Hepatocyte (in vitro differentiated cells): Measurements from ENCODE around the gene PCP4.

ENCODE experiments used
- EZH2 ChIP-seq: fragments of 200-600 bp; sonication (generic); IDR thresholded peaks from 2 replicates; pipeline ENCODE4 v1.6.1; 2016; ENCODE audit warnings: antibody characterized with exemption, mild to moderate bottlenecking, borderline replicate concordance
- EZH2phosphoT487 ChIP-seq: fragments of 200-600 bp; sonication (generic); IDR thresholded peaks from one replicate; pipeline ENCODE4 v1.6.1; 2018; ENCODE audit warnings: antibody characterized with exemption, mild to moderate bottlenecking, low read depth, moderate library complexity; ENCODE audit not compliant: unreplicated experiment, severe bottlenecking
- TF ChIP-seq, protein P1 (sequence below): fragments of 200-600 bp; sonication (generic); IDR thresholded peaks from 2 replicates; pipeline ENCODE4 v1.5.1; 2016; ENCODE audit warnings: antibody characterized with exemption, mild to moderate bottlenecking; ENCODE audit not compliant: poor library complexity

DNA sequence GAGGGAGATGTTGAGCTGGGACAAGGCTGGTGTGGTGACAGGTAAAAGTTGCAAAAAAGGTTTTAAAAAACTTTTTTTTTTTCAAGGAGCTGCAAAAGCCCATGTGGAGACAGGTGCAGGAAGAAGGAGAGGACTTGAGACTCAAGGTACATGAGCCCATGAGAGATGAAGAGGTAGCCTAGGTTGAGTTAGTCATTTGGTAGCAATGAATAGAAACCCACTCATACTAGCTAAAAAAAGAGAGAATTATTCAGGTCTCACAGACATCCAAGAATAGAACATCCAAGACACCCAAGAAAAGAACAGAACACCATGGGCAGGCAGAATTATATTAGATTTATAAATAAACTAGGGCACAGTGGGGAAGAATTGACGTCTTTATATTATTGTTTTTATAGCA lies 65.1 kb downstream of the PCP4 start:
- TF ChIP-seq, protein P1, sequence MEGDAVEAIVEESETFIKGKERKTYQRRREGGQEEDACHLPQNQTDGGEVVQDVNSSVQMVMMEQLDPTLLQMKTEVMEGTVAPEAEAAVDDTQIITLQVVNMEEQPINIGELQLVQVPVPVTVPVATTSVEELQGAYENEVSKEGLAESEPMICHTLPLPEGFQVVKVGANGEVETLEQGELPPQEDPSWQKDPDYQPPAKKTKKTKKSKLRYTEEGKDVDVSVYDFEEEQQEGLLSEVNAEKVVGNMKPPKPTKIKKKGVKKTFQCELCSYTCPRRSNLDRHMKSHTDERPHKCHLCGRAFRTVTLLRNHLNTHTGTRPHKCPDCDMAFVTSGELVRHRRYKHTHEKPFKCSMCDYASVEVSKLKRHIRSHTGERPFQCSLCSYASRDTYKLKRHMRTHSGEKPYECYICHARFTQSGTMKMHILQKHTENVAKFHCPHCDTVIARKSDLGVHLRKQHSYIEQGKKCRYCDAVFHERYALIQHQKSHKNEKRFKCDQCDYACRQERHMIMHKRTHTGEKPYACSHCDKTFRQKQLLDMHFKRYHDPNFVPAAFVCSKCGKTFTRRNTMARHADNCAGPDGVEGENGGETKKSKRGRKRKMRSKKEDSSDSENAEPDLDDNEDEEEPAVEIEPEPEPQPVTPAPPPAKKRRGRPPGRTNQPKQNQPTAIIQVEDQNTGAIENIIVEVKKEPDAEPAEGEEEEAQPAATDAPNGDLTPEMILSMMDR = no peak
- TF ChIP-seq EZH2phosphoT487 (no peak), EZH2 (no peak)
